Gastroesophageal sphincter (tissue), 3 donors: ENCODE results near the gene SLC4A4.
"Not testable (repeated sequence)": the region's sequence is repeated elsewhere in the genome, so short reads cannot be mapped to it uniquely, and the experiment has no call there.

Experiments used
- CTCF ChIP-seq, 4 experiments: fragments of 200-600 bp in 2 of 4; fragments of 450-650 bp in 2 of 4; sonication (generic) in 1 of 4; IDR thresholded peaks; one replicate each; pipeline ENCODE4 v1.5.1; 2017 to 2019; ENCODE audit warnings: antibody characterized with exemption in 4 of 4, mild to moderate bottlenecking in 2 of 4, moderate library complexity in 2 of 4
- EP300 ChIP-seq: sonication (generic); formaldehyde crosslinking; IDR thresholded peaks from one replicate; pipeline ENCODE4 v1.6.1; 2017; ENCODE audit warnings: antibody characterized with exemption, mild to moderate bottlenecking
- POLR2A ChIP-seq, 2 donors: fragments of 450-650 bp; IDR thresholded peaks; one replicate each; pipeline ENCODE4 v1.6.1; 2017; ENCODE audit warnings: antibody characterized with exemption in 2 of 2, mild to moderate bottlenecking in 2 of 2, moderate library complexity in 1 of 2
- POLR2AphosphoS5 ChIP-seq: sonication (generic); formaldehyde crosslinking; IDR thresholded peaks from one replicate; pipeline ENCODE4 v1.6.1; 2017; ENCODE audit warnings: antibody characterized with exemption

- TF ChIP-seq CTCF (IDR thresholded peaks at IDR 0.05); POLR2A (IDR thresholded peaks at IDR 0.05); POLR2AphosphoS5; EP300: not testable (repeated sequence)
Observed at GRCh38 chr4:71408961-71409360, 70.1 kb downstream of the SLC4A4 start.
